NB4 (cell line): ENCODE results near the gene ATP1A3.

Source experiments
- CTCF ChIP-seq: IDR thresholded peaks from one replicate; pipeline ENCODE4 v1.5.1; 2012; ENCODE audit warnings: low read depth, low read length
- MAX ChIP-seq: IDR thresholded peaks from 2 replicates; pipeline ENCODE4 v1.6.1; 2011; ENCODE audit warnings: low read depth, low read length
- POLR2A ChIP-seq: IDR thresholded peaks from 2 replicates; pipeline ENCODE4 v1.6.1; 2011; ENCODE audit warnings: mild to moderate bottlenecking; ENCODE audit not compliant: insufficient read length; ENCODE audit errors: extremely low read depth

- TF ChIP-seq CTCF (no peak), POLR2A (no peak), MAX (no peak)
Measured at GRCh38 chr19:42005504-42005903, 11.5 kb upstream of the ATP1A3 start.
